ENCODE data around the gene OR1D5. TPM values are rescaled to one million over a fixed set of nuclear protein-coding genes. Genes with fewer than 3 reads are reported as not detected.

OR1D5 gene
- total and polyA plus RNA-seq, 2 donors (not counting 1 experiment from before 2014, with no cell fraction given) = not detected

GRCh38 chr17:3040882-3041281, 22.5 kb downstream of the OR1D5 start:
- no peak for TF ChIP-seq EZH2 (IDR thresholded peaks at IDR 0.05; ENCODE audit: borderline replicate concordance, insufficient read depth, low read depth, low read length, poor library complexity, severe bottlenecking)
- H4K20me1 ChIP-seq (ENCODE audit: control insufficient read depth, insufficient read depth, low read length, poor library complexity, severe bottlenecking) = no peaks in the 10 kb centered on the region
- H3K9ac ChIP-seq (ENCODE audit: low read length) = no peak overlapping the region
- H3K79me2 ChIP-seq (ENCODE audit: control insufficient read depth, insufficient read depth, low read length) = no peaks in the 10 kb centered on the region
- Mint-ChIP-seq H3K9me3 (ENCODE audit: insufficient read depth) (peaks cover 5% of the 10 kb centered on the region), H3K27ac (no peak overlapping the region), H3K27me3 (peaks cover 18% of the 10 kb centered on the region), H3K4me1 (peaks cover 13% of the 10 kb centered on the region), H3K4me3 (no peak overlapping the region)
- H3K36me3 ChIP-seq (replicated peaks in 1 of 2; ENCODE audit: control extremely low read depth in 1 of 2, control insufficient read depth in 1 of 2, extremely low read depth in 1 of 2, insufficient read depth in 2 of 2, low read length in 1 of 2) = no peaks in the 10 kb centered on the region
- peaks cover 0 to 9% (median 0%) of the 10 kb centered on the region in 4 experiments for H3K27me3 ChIP-seq (replicated peaks in 1 of 4; ENCODE audit: control extremely low read depth in 1 of 4, control insufficient read depth in 3 of 4, insufficient read depth in 4 of 4, low read length in 3 of 4)
- DNase-seq (no peak), ATAC-seq (ENCODE audit: low read depth) (no peak)
- H3K27ac ChIP-seq (ENCODE audit: low read length in 2 of 2) = no peak overlapping the region
- no peak overlapping the region for H3K4me3 ChIP-seq (ENCODE audit: control extremely low read depth in 1 of 5, extremely low read depth in 1 of 5, insufficient read depth in 1 of 5, low read depth in 2 of 5, low read length in 4 of 5)
- no peak overlapping the region for H3K4me2 ChIP-seq (replicated peaks; ENCODE audit: low read depth, low read length, poor library complexity, severe bottlenecking)
- H3K9me3 ChIP-seq (ENCODE audit: control extremely low read depth in 1 of 3, control insufficient read depth in 2 of 3, insufficient read depth in 1 of 3, low read length in 2 of 3) = peaks cover 3 to 13% (median 13%) of the 10 kb centered on the region in 3 donors
- ChIA-PET CTCF (interaction anchor here (1.2 kb wide), 1 partner anchor 192 kb away, joined by 3 read pairs; no protein-coding TSS in a partner anchor), POLR2A (interaction anchor here (0.6 kb wide), 1 partner anchor 809 kb away, joined by 5 read pairs; no protein-coding TSS in a partner anchor)
- WGBS (ENCODE audit: insufficient coverage) = 90% methylated on average over 3 of the region's 5 CpGs
- intact Hi-C loops (cut with micrococcal nuclease) = no loop called here
- H3K4me1 ChIP-seq (ENCODE audit: control insufficient read depth in 2 of 2, insufficient read depth in 2 of 2, low read length in 2 of 2) = peaks cover 6 to 9% of the 10 kb centered on the region in 2 donors
- H2AFZ ChIP-seq (ENCODE audit: insufficient read depth, low read depth, low read length, poor library complexity, severe bottlenecking) = no peak overlapping the region

GRCh38 chr17:3039736-3040135, 23.7 kb downstream of the OR1D5 start:
- TF ChIP-seq CTCF (IDR thresholded peaks at IDR 0.05) = no peak
- no peak for TF ChIP-seq EZH2 (IDR thresholded peaks at IDR 0.05; ENCODE audit: borderline replicate concordance, insufficient read depth, low read depth, low read length, poor library complexity, severe bottlenecking)
- ATAC-seq (ENCODE audit: low read depth) (no peak), DNase-seq (no peak)
- intact Hi-C loops (cut with micrococcal nuclease) = no loop called here
- Histone ChIP-seq H4K20me1 (ENCODE audit: control insufficient read depth, insufficient read depth, low read length, poor library complexity, severe bottlenecking) (no peaks in the 10 kb centered on the region), H3K27me3 (replicated peaks in 1 of 4; ENCODE audit: control extremely low read depth in 1 of 4, control insufficient read depth in 3 of 4, insufficient read depth in 4 of 4, low read length in 3 of 4) (peaks cover 0 to 9% (median 0%) of the 10 kb centered on the region in 4 experiments), H3K4me2 (replicated peaks; ENCODE audit: low read depth, low read length, poor library complexity, severe bottlenecking) (peak overlapping the region; percentile 32), H3K27ac (ENCODE audit: low read length in 2 of 2) (no peak overlapping the region), H3K9me3 (ENCODE audit: control extremely low read depth in 1 of 3, control insufficient read depth in 2 of 3, insufficient read depth in 1 of 3, low read length in 2 of 3) (peaks cover 3 to 13% (median 12%) of the 10 kb centered on the region in 3 donors), H3K79me2 (ENCODE audit: control insufficient read depth, insufficient read depth, low read length) (no peaks in the 10 kb centered on the region), H3K9ac (ENCODE audit: low read length) (no peak overlapping the region), H3K4me3 (ENCODE audit: control extremely low read depth in 1 of 5, extremely low read depth in 1 of 5, insufficient read depth in 1 of 5, low read depth in 2 of 5, low read length in 4 of 5) (no peak overlapping the region), H2AFZ (ENCODE audit: insufficient read depth, low read depth, low read length, poor library complexity, severe bottlenecking) (no peak overlapping the region), H3K4me1 (ENCODE audit: control insufficient read depth in 2 of 2, insufficient read depth in 2 of 2, low read length in 2 of 2) (peaks cover 6 to 9% of the 10 kb centered on the region in 2 donors), H3K36me3 (replicated peaks in 1 of 2; ENCODE audit: control extremely low read depth in 1 of 2, control insufficient read depth in 1 of 2, extremely low read depth in 1 of 2, insufficient read depth in 2 of 2, low read length in 1 of 2) (no peaks in the 10 kb centered on the region)
- WGBS (ENCODE audit: insufficient coverage) = 14% methylated on average over 2 of the region's 6 CpGs
- Mint-ChIP-seq H3K27me3 (peaks cover 18% of the 10 kb centered on the region), H3K4me3 (no peak overlapping the region), H3K9me3 (ENCODE audit: insufficient read depth) (peaks cover 5% of the 10 kb centered on the region), H3K4me1 (peaks cover 13% of the 10 kb centered on the region), H3K27ac (no peak overlapping the region)
- ChIA-PET CTCF (interaction anchor here (0.8 kb wide), 1 partner anchor 27 kb away, joined by 7 read pairs; no protein-coding TSS in a partner anchor), POLR2A (no interaction called here)

Data from B cell (primary cell).